Choroid plexus epithelial cell (primary cell): ENCODE measurements around the gene SNRPA1.

Source experiments
- DNase-seq: peaks from one replicate; pipeline ENCODE4 v3.0.0-alpha.2; 2010; ENCODE audit warnings: low read depth
- H3K4me3 ChIP-seq: 2 replicates; pipeline ENCODE4 v1.5.1; 2011; ENCODE audit warnings: low read depth, mild to moderate bottlenecking, control low read depth, low read length, moderate library complexity
- CTCF ChIP-seq: conservative IDR thresholded peaks from 2 replicates; pipeline ENCODE4 v1.5.1; 2011; ENCODE audit warnings: low read depth, mild to moderate bottlenecking, control low read depth, inconsistent platforms, low read length, moderate library complexity

Gene SNRPA1

GRCh38 chr15:101324524-101325177, 29.6 kb upstream of the SNRPA1 start:
- DNase-seq: no peak

GRCh38 chr15:101323793-101324523, 28.9 kb upstream of the SNRPA1 start:
- no peak for TF ChIP-seq CTCF
- no peak for DNase-seq
- no peak overlapping the region for H3K4me3 ChIP-seq

More at GRCh38 chr15:101324524-101325177, 29.6 kb upstream of the SNRPA1 start:
- TF ChIP-seq CTCF: no peak
- no peak overlapping the region for H3K4me3 ChIP-seq

- H3K4me3 ChIP-seq: no peak overlapping the region
- no peak for DNase-seq
- TF ChIP-seq CTCF: no peak
Measured at GRCh38 chr15:101322854-101323477, 27.9 kb upstream of the SNRPA1 start.

- no peak overlapping the region for H3K4me3 ChIP-seq
- no peak for TF ChIP-seq CTCF
- no peak for DNase-seq
Measured at GRCh38 chr15:101322016-101322695, 27.1 kb upstream of the SNRPA1 start.

- H3K4me3 ChIP-seq: no peak overlapping the region
- peak; percentile 53 for DNase-seq
- peak; percentile 44 for TF ChIP-seq CTCF
Measured at GRCh38 chr15:101320501-101321052, 25.5 kb upstream of the SNRPA1 start.

- no peak for DNase-seq
- TF ChIP-seq CTCF: no peak
- H3K4me3 ChIP-seq: no peak overlapping the region
Measured at GRCh38 chr15:101318839-101319238, 23.8 kb upstream of the SNRPA1 start.
